OCI-LY3 (cell line): ENCODE measurements around the gene POLL.

Experiments used
- H2AFZ ChIP-seq: fragments of 200-600, 300-600 bp; shearing (Covaris generic); 2 replicates; pipeline ENCODE4 v1.6.0; 2014; ENCODE audit warnings: antibody characterized with exemption, low read depth, low read length
- H3K27ac ChIP-seq: fragments of 200-600, 300-600 bp; sonication (generic); 2 replicates; pipeline ENCODE4 v1.5.1; 2014; ENCODE audit warnings: mild to moderate bottlenecking, low read length, moderate library complexity, mixed read lengths
- H3K27me3 ChIP-seq: fragments of 200-600, 300-600 bp; sonication (generic); 2 replicates; pipeline ENCODE4 v1.6.1; 2014; ENCODE audit warnings: low read depth, low read length, mixed read lengths
- H3K36me3 ChIP-seq: fragments of 200-600, 300-600 bp; sonication (generic); replicated peaks from 2 replicates; pipeline ENCODE3; 2014; ENCODE audit warnings: low read depth, low read length, mixed read lengths
- H3K4me1 ChIP-seq: fragments of 300-600, 200-600 bp; sonication (generic); 2 replicates; pipeline ENCODE4 v1.6.1; 2014; ENCODE audit warnings: low read length, mixed read lengths
- H3K4me2 ChIP-seq: fragments of 200-600, 300-600 bp; sonication (generic); 2 replicates; pipeline ENCODE4 v1.6.1; 2014; ENCODE audit warnings: low read length, mixed read lengths
- H3K4me3 ChIP-seq: fragments of 300-600, 200-600 bp; sonication (generic); 2 replicates; pipeline ENCODE4 v1.5.1; 2014; ENCODE audit warnings: antibody characterized with exemption, mild to moderate bottlenecking, low read length, moderate library complexity
- H3K79me2 ChIP-seq: fragments of 300-600, 200-600 bp; shearing (Covaris generic); 2 replicates; pipeline ENCODE4 v1.6.1; 2014; ENCODE audit warnings: mild to moderate bottlenecking, low read length, mixed read lengths
- H3K9ac ChIP-seq: fragments of 300-600, 200-600 bp; shearing (Covaris generic); 2 replicates; pipeline ENCODE4 v1.6.0; 2014; ENCODE audit warnings: mild to moderate bottlenecking, low read length, moderate library complexity
- H3K9me3 ChIP-seq: fragments of 200-600, 300-600 bp; shearing (Covaris generic); 2 replicates; pipeline ENCODE4 v1.6.1; 2014; ENCODE audit warnings: low read length, mixed read lengths; ENCODE audit not compliant: insufficient read depth
- H4K20me1 ChIP-seq: fragments of 200-600, 300-600 bp; sonication (generic); 2 replicates; pipeline ENCODE4 v1.6.1; 2016; ENCODE audit warnings: low read length, mixed read lengths; ENCODE audit not compliant: insufficient read depth
- CTCF ChIP-seq: fragments of 200-600, 300-600 bp; sonication (generic); IDR thresholded peaks from 2 replicates; pipeline ENCODE4 v1.5.1; 2014; ENCODE audit warnings: antibody characterized with exemption, low read length, low read depth
- EZH2phosphoT487 ChIP-seq: fragments of 200-600 bp; shearing (Covaris generic); IDR thresholded peaks from 2 replicates; pipeline ENCODE4 v1.6.1; 2018; ENCODE audit warnings: antibody characterized with exemption, mixed run types, low read depth

The POLL gene

GRCh38 chr10:101612872-101613271, 24.8 kb upstream of the POLL start:
- Histone ChIP-seq H2AFZ (no peak overlapping the region), H3K4me2 (no peak overlapping the region), H3K9ac (no peak overlapping the region)

GRCh38 chr10:101612086-101612485, 24.0 kb upstream of the POLL start:
- peaks cover under 1% of the 10 kb centered on the region; the same call in 1 of the 2 replicates for H3K4me1 ChIP-seq
- H3K9me3 ChIP-seq, result no peaks in the 10 kb centered on the region
- H3K79me2 ChIP-seq, result no peaks in the 10 kb centered on the region
- no peak overlapping the region for H3K4me2 ChIP-seq
- no peaks in the 10 kb centered on the region for H3K27me3 ChIP-seq
- no peak overlapping the region for H3K9ac ChIP-seq
- H4K20me1 ChIP-seq, result no peaks in the 10 kb centered on the region
- no peak overlapping the region for H2AFZ ChIP-seq
- H3K4me3 ChIP-seq, result no peak overlapping the region
- TF ChIP-seq CTCF (no peak), EZH2phosphoT487 (no peak)
- no peak overlapping the region for H3K27ac ChIP-seq
- H3K36me3 ChIP-seq, result peaks cover 9% of the 10 kb centered on the region

More at GRCh38 chr10:101612872-101613271, 24.8 kb upstream of the POLL start:
- Histone ChIP-seq H4K20me1 (no peaks in the 10 kb centered on the region), H3K79me2 (no peaks in the 10 kb centered on the region), H3K9me3 (no peaks in the 10 kb centered on the region), H3K4me1 (peaks cover 9% of the 10 kb centered on the region), H3K27ac (no peak overlapping the region), H3K27me3 (no peaks in the 10 kb centered on the region), H3K36me3 (peaks cover 10% of the 10 kb centered on the region), H3K4me3 (no peak overlapping the region)
- no peak for TF ChIP-seq EZH2phosphoT487
- no peak for TF ChIP-seq CTCF

- Histone ChIP-seq H3K79me2 (no peaks in the 10 kb centered on the region), H3K9ac (no peak overlapping the region), H4K20me1 (no peaks in the 10 kb centered on the region), H3K27me3 (no peaks in the 10 kb centered on the region), H3K36me3 (peaks cover 3% of the 10 kb centered on the region), H3K4me1 (no peaks in the 10 kb centered on the region), H3K4me2 (no peak overlapping the region), H3K4me3 (no peak overlapping the region), H2AFZ (no peak overlapping the region), H3K27ac (no peak overlapping the region), H3K9me3 (no peaks in the 10 kb centered on the region)
- TF ChIP-seq EZH2phosphoT487 (no peak), CTCF (no peak)
Measured at GRCh38 chr10:101611096-101611905, 23.2 kb upstream of the POLL start.

GRCh38 chr10:101609481-101609880, 21.4 kb upstream of the POLL start:
- no peak overlapping the region for H3K27ac ChIP-seq
- H2AFZ ChIP-seq, result no peak overlapping the region
- no peaks in the 10 kb centered on the region for H3K4me1 ChIP-seq
- H3K9me3 ChIP-seq, result no peaks in the 10 kb centered on the region
- peaks cover 3% of the 10 kb centered on the region for H3K36me3 ChIP-seq
- H4K20me1 ChIP-seq, result no peaks in the 10 kb centered on the region
- H3K27me3 ChIP-seq, result no peaks in the 10 kb centered on the region
- no peaks in the 10 kb centered on the region for H3K79me2 ChIP-seq
- no peak overlapping the region for H3K4me2 ChIP-seq
- TF ChIP-seq EZH2phosphoT487, result no peak
- TF ChIP-seq CTCF, result no peak
- no peak overlapping the region for H3K9ac ChIP-seq
- H3K4me3 ChIP-seq, result no peak overlapping the region
